Measurements from ENCODE around the gene KRT20. TPM values are rescaled to one million over a fixed set of nuclear protein-coding genes. Genes with fewer than 3 reads are reported as not detected.

The KRT20 gene
- total RNA-seq, 2 experiments from 2014 or later = not detected

DNA sequence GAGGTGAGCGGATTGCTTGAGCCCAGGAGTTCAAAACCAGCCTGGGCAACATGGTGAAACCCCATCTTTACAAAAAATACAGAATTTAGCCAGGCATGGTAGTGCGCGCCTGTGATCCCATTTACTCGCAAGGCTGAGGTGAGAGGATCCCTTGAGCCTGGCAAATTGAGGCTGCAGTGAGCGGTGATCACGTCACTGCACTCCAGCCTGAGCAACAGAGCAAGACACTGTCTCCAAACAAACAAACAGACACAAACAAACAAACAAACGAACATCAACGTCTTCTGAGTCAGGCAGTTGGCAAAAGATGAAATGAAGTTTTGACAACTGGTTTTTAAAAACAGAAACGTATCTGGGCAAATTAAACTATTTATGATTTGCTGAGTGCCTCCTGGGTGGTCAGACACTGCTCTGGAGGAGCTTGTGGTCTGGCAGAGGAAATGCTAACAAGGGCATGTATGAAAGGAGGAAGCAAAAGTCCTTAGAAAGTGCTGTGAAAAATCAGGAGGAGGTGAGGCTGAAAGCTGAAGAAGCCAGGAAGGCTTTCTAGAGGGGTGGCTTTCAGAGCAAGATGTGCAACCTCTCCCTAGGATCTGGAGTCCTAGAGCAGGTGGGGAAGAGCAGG, 10.2 kb upstream of the KRT20 start:
- Mint-ChIP-seq H3K27me3 (peaks cover 29% of the 10 kb centered on the region), H3K4me3 (no peak overlapping the region), H3K36me3 (ENCODE audit: low read depth) (no peaks in the 10 kb centered on the region), H3K27ac (no peak overlapping the region), H3K4me1 (ENCODE audit: low read depth) (no peaks in the 10 kb centered on the region), H3K9me3 (no peaks in the 10 kb centered on the region)
- ChIA-PET CTCF (no interaction called here), POLR2A (interaction anchor here (0.5 kb wide), 1 partner anchor 731 kb away, joined by 3 read pairs; no protein-coding TSS in a partner anchor)
- no peak for TF ChIP-seq CTCF (IDR thresholded peaks at IDR 0.05)
- intact Hi-C loops (cut with micrococcal nuclease) = no loop called here
- DNase-seq (no peak), ATAC-seq (no peak)

DNA sequence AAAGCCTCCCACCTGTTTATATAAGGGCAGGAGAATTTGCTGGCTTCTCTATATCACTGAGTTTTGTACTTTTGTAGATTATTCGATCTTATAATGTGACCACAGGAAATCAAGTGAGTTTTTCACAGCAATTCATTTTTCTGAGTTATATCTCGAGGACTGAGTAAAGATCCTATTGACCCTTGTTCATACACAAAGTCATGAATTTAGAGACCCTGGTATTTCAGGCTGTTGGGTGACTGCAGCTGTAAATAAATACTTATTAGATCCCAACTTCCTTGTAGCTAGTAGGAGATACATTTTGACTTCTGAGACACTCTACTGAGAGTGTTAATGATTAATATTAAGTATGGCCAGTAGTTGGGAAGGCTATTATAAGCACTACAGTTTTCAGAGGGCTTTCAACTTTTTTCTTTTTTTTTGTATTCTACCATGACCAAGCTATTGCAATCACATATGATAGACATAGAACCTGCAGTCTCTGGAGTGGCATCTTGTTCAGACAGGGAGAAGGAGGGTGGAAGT, 3.2 kb upstream of the KRT20 start:
- Mint-ChIP-seq H3K36me3 (ENCODE audit: low read depth) (no peaks in the 10 kb centered on the region), H3K27me3 (peaks cover 35% of the 10 kb centered on the region), H3K27ac (no peak overlapping the region), H3K9me3 (no peaks in the 10 kb centered on the region), H3K4me3 (no peak overlapping the region), H3K4me1 (ENCODE audit: low read depth) (no peaks in the 10 kb centered on the region)
- TF ChIP-seq CTCF (IDR thresholded peaks at IDR 0.05) = no peak
- DNase-seq = no peak
- intact Hi-C loops (cut with micrococcal nuclease) = no loop called here
- ATAC-seq = no peak
- ChIA-PET CTCF (no interaction called here), POLR2A (no interaction called here)

DNA sequence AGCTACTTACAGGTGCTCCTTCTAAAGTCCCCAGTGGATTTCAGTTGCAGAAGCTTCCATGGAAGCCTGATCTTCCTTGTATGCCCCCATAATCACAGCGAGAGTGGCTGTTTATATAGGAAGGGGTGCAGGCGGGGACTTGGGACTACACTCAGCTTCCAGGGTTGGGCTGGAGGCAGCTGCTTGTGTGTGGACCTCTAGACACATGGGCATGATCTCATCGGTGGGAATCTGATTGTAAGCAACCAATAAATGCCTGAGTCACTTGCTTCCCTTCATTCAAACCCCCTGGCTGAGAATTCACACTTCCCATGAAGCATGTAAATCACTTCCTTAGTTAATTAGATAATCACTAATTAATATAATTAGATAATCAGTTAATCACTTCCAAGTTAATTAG, 1.0 kb upstream of the KRT20 start:
- ChIA-PET CTCF (interaction anchor here (1.3 kb wide), 1 partner anchor 763 kb away, joined by 3 read pairs; no protein-coding TSS in a partner anchor), POLR2A (no interaction called here)
- H3K27ac Mint-ChIP-seq = no peak overlapping the region
- intact Hi-C loops (cut with micrococcal nuclease) = no loop called here
- ATAC-seq (no peak), DNase-seq (no peak)
- H3K9me3 Mint-ChIP-seq = no peaks in the 10 kb centered on the region
- TF ChIP-seq CTCF (IDR thresholded peaks at IDR 0.05) = no peak
- no peaks in the 10 kb centered on the region for H3K4me1 Mint-ChIP-seq (ENCODE audit: low read depth)
- H3K36me3 Mint-ChIP-seq (ENCODE audit: low read depth) = no peaks in the 10 kb centered on the region
- H3K27me3 Mint-ChIP-seq = peaks cover 32% of the 10 kb centered on the region
- H3K4me3 Mint-ChIP-seq = no peak overlapping the region

- Mint-ChIP-seq H3K9me3 (no peaks in the 10 kb centered on the region), H3K27ac (no peak overlapping the region), H3K27me3 (peaks cover 20% of the 10 kb centered on the region), H3K36me3 (ENCODE audit: low read depth) (no peaks in the 10 kb centered on the region), H3K4me1 (ENCODE audit: low read depth) (no peaks in the 10 kb centered on the region), H3K4me3 (no peak overlapping the region)
- CTCF ChIA-PET = no interaction called here
- TF ChIP-seq CTCF (IDR thresholded peaks at IDR 0.05) = no peak
- POLR2A ChIA-PET = no interaction called here
- DNase-seq (no peak), ATAC-seq (no peak)
- intact Hi-C loops (cut with micrococcal nuclease) = no loop called here
These were observed 1.3 kb downstream of the KRT20 start for GRCh38 chr17:40883626-40884334.

DNA sequence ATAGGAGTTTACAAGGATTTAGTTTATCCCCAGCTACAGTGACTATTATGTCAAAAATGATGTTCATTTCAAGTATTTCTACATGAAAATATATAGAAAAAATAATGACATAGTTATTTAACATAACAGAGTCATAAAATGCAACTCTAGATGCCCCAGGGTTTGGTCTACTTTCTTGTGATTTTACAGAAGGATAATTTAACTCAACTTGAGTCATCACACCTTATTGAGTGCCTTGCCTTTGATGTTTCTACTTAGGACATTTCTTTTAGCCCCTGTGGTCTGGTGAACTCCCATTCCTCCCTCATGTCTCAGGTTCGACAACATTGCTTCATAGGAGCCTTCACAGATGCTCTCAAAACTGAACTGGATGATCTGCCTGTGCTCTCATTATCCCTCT, 2.0 kb downstream of the KRT20 start:
- H3K4me1 Mint-ChIP-seq (ENCODE audit: low read depth) = no peaks in the 10 kb centered on the region
- intact Hi-C loops (cut with micrococcal nuclease) = no loop called here
- no peak overlapping the region for H3K4me3 Mint-ChIP-seq
- H3K27me3 Mint-ChIP-seq = peaks cover 14% of the 10 kb centered on the region
- DNase-seq = no peak
- no peaks in the 10 kb centered on the region for H3K9me3 Mint-ChIP-seq
- ChIA-PET CTCF (interaction anchor here (0.7 to 0.8 kb wide), 2 partner anchors 81 to 439 kb away, joined by 3 read pairs; no protein-coding TSS in a partner anchor), POLR2A (no interaction called here)
- no peak for TF ChIP-seq CTCF (IDR thresholded peaks at IDR 0.05)
- no peaks in the 10 kb centered on the region for H3K36me3 Mint-ChIP-seq (ENCODE audit: low read depth)
- ATAC-seq = no peak
- H3K27ac Mint-ChIP-seq = no peak overlapping the region

Measured in activated CD8-positive, alpha-beta T cell treated with anti-CD3 and anti-CD28 coated beads for 36 hours (primary cell).